Ishikawa (cell line): Measurements from ENCODE around the gene ALDH3B2.

Source experiments
- CEBPB ChIP-seq: IDR thresholded peaks from 2 replicates; pipeline ENCODE4 v1.6.1; 2012
- CREB1 ChIP-seq: IDR thresholded peaks from 2 replicates; pipeline ENCODE4 v1.6.1; 2012; ENCODE audit warnings: low read depth
- EGR1 ChIP-seq: IDR thresholded peaks from 2 replicates; pipeline ENCODE4 v1.6.1; 2012
- EP300 ChIP-seq: IDR thresholded peaks from 2 replicates; pipeline ENCODE4 v1.6.1; 2012; ENCODE audit warnings: borderline replicate concordance
- FOXM1 ChIP-seq: IDR thresholded peaks from 2 replicates; pipeline ENCODE4 v1.6.1; 2012; ENCODE audit warnings: low read depth, borderline replicate concordance
- MAX ChIP-seq: IDR thresholded peaks from 2 replicates; pipeline ENCODE4 v1.6.1; 2012
- NFIC ChIP-seq: IDR thresholded peaks from 2 replicates; pipeline ENCODE4 v1.6.1; 2012
- RAD21 ChIP-seq: IDR thresholded peaks from 2 replicates; pipeline ENCODE4 v1.6.1; 2012; ENCODE audit warnings: low read depth
- REST ChIP-seq: IDR thresholded peaks from 2 replicates; pipeline ENCODE4 v1.6.1; 2012; ENCODE audit warnings: low read depth, mild to moderate bottlenecking
- TAF1 ChIP-seq: IDR thresholded peaks from 2 replicates; pipeline ENCODE4 v1.6.1; 2012; ENCODE audit warnings: low read depth, mild to moderate bottlenecking
- TCF12 ChIP-seq: IDR thresholded peaks from 2 replicates; pipeline ENCODE4 v1.6.1; 2012; ENCODE audit warnings: low read depth
- TEAD4 ChIP-seq: IDR thresholded peaks from 2 replicates; pipeline ENCODE4 v1.6.1; 2012
- USF1 ChIP-seq: IDR thresholded peaks from 2 replicates; pipeline ENCODE4 v1.6.1; 2012
- YY1 ChIP-seq: IDR thresholded peaks from 2 replicates; pipeline ENCODE4 v1.6.1; 2012; ENCODE audit warnings: low read depth
- ZBTB7A ChIP-seq: IDR thresholded peaks from 2 replicates; pipeline ENCODE4 v1.6.1; 2012; ENCODE audit warnings: low read depth

The ALDH3B2 gene

GRCh38 chr11:67682126-67683034, 8.0 kb upstream of the ALDH3B2 start:
- TF ChIP-seq MAX (peak; percentile 33; the same call in 1 of the 2 replicates), TCF12 (peak; percentile 72), NFIC (peak; percentile 32; the same call in 1 of the 2 replicates), EP300 (peak; percentile 58; the same call in 1 of the 2 replicates), TEAD4 (0 out of 2 replicates have a peak, but pooled peaks have one; percentile 29), FOXM1 (peak; percentile 50; the same call in 1 of the 2 replicates), YY1 (0 out of 2 replicates have a peak, but pooled peaks have one; percentile 19)

GRCh38 chr11:67680696-67681470, 6.5 kb upstream of the ALDH3B2 start:
- no peak for TF ChIP-seq EP300
- no peak for TF ChIP-seq CEBPB
- TF ChIP-seq TCF12 = no peak
- TF ChIP-seq MAX = no peak
- no peak for TF ChIP-seq EGR1

- TF ChIP-seq CEBPB = no peak
- no peak for TF ChIP-seq RAD21
- TF ChIP-seq EP300 = no peak
- no peak for TF ChIP-seq ZBTB7A
- TF ChIP-seq TEAD4 = no peak
- TF ChIP-seq USF1 = no peak
- TF ChIP-seq TAF1 = no peak
- TF ChIP-seq NFIC = no peak
- TF ChIP-seq FOXM1 = no peak
- no peak for TF ChIP-seq YY1
- no peak for TF ChIP-seq REST
These were observed 780 bp upstream of the ALDH3B2 start for GRCh38 chr11:67675058-67675747.

GRCh38 chr11:67673902-67674301, 521 bp downstream of the ALDH3B2 start:
- TF ChIP-seq FOXM1 = no peak
- TF ChIP-seq USF1 = no peak
- TF ChIP-seq RAD21 = no peak
- no peak for TF ChIP-seq REST
- no peak for TF ChIP-seq TAF1
- TF ChIP-seq MAX = no peak

- TF ChIP-seq ZBTB7A (no peak), CEBPB (no peak), CREB1 (no peak), TCF12 (no peak)
These were observed 1.1 kb downstream of the ALDH3B2 start for GRCh38 chr11:67673358-67673757.
